SJCRH30 (cell line): ENCODE data around the gene HHLA2. TPM values are rescaled to one million over a fixed set of nuclear protein-coding genes. Genes with fewer than 3 reads are reported as not detected.

Experiments used
- DNase-seq, 2 experiments: peaks; one replicate each; pipeline ENCODE4 v3.0.0-alpha.2; 2015 to 2020
- H3K27ac ChIP-seq: fragments of 250-450 bp; sonication (Bioruptor Pico); 2 replicates; pipeline ENCODE4 v1.5.1; 2020; ENCODE audit warnings: mild to moderate bottlenecking, moderate library complexity
- H3K27me3 ChIP-seq: fragments of 250-450 bp; sonication (Bioruptor Pico); 2 replicates; pipeline ENCODE4 v1.5.1; 2020; ENCODE audit warnings: mild to moderate bottlenecking, moderate library complexity
- H3K36me3 ChIP-seq: fragments of 250-450 bp; sonication (Bioruptor Pico); 2 replicates; pipeline ENCODE4 v1.5.1; 2020; ENCODE audit warnings: mild to moderate bottlenecking, moderate library complexity
- H3K4me1 ChIP-seq: fragments of 250-450 bp; sonication (Bioruptor Pico); 2 replicates; pipeline ENCODE4 v1.5.1; 2020; ENCODE audit warnings: mild to moderate bottlenecking, moderate library complexity
- H3K4me3 ChIP-seq: fragments of 250-450 bp; sonication (Bioruptor Pico); 2 replicates; pipeline ENCODE4 v1.5.1; 2020; ENCODE audit warnings: mild to moderate bottlenecking, moderate library complexity
- H3K9me3 ChIP-seq: fragments of 250-450 bp; sonication (Bioruptor Pico); replicated peaks from 2 replicates; pipeline ENCODE4 v1.5.1; 2020; ENCODE audit warnings: mild to moderate bottlenecking, moderate library complexity
- total RNA-seq: library from RNA; depleted of rRNA; stranded (reverse); fragments of >200 nt; shearing (Covaris generic); gene quantifications from 2 replicates; pipeline ENCODE4 v1.2.3, GENCODE V29; 2014

The HHLA2 gene
- total RNA-seq, 1 experiment from 2014 or later = not detected

DNA sequence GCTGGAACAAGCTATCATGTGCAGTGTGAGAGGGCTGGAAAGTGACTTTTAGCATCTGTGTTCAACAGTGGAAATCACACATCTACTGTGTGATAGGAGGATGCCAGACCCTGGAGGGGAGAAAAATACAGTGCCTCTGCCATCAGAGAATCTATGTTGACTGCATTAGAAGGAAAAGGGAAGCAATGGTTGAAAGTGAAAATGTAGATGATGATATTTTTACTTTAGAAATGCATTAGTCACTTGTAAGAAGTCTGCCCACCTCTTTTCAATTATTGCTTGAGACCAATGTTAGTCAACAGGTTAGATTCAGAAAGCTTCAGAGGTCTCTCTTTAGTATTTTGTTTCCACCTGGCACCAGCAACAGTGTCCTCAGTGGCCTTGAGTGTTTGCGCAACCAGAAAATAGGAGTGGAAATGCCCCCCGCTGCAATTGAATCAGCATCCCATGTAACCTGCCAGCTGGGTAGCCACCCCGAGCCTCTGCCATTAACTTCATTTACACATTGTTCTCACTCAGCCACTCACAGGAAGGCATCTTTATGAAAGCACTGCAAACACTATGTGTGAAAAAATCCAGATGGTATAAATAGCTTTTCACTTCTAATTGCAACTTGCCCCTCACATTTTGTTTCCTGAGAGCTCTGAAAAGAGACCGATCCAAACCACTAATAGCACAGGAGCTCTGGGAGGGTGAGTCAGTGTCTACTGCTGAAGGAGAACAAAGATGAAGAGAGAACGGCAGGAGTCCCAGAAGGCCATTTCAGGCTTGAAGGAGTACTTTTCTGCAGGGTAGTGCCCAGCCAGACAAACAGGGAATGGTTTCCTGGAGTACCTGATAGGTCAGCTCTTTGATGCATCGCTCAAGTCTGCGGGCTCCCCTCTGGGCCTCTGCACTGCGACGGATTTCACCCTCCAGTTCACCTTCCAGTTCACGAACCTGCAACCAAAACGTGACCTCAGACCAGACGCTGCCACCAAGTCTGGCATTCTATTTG, 92.1 kb downstream of the HHLA2 start:
- H3K4me1 ChIP-seq = no peaks in the 10 kb centered on the region
- no peak for DNase-seq
- no peak overlapping the region for H3K27ac ChIP-seq
- no peaks in the 10 kb centered on the region for H3K27me3 ChIP-seq
- H3K9me3 ChIP-seq = no peaks in the 10 kb centered on the region
- H3K36me3 ChIP-seq = no peaks in the 10 kb centered on the region
- H3K4me3 ChIP-seq = no peak overlapping the region

DNA sequence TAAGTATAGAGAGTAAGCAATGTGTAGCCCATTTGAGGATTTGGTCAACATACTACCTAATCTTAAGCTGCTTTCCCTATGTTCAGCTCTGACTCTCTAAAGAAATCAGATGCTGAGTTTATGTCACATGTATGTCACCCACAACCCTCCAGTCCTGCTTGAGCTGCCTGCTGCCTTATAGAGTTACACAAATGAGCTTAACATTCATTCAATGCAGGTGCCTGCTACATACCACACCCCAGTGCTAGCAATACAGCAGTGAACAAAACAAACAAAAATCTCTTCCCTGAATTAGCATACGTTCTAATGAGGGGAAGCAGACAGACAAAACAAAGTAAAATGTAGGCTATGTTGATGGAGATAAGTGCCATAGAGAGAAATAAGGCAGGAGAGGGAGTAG, 93.0 kb downstream of the HHLA2 start:
- Histone ChIP-seq H3K4me1 (no peaks in the 10 kb centered on the region), H3K4me3 (no peak overlapping the region), H3K27ac (no peak overlapping the region), H3K36me3 (no peaks in the 10 kb centered on the region), H3K27me3 (no peaks in the 10 kb centered on the region), H3K9me3 (no peaks in the 10 kb centered on the region)
- no peak for DNase-seq

DNA sequence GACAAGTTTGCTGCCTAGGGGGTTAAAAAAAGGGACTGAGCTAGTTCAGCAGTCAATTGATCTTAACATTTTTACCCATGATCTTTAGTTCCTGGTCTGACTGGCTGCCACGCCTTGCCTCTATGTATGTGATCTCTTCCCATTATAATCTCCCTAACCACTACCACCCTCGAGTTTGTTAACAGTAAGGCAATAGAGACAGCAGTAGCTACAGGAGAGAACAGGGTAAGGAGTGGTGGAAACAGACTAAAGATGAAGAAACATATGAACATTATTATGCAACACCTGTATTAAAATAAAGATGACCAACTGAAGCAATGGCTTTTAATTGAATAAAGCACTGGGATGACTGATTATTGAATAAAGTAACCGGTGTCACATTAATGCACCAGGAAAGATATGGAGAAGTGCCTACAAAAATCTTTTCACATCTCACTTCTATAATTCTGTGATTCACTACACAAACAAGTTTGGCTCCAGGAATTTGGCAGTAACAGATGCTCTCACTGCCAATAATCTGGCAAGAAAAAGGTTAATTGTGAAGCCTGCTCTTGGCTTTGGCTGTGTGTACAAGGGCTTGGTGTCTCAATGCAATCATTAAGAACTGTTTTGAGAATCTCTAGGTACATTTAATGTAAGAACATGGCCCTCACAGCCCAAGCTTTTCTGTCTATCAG, 95.7 kb downstream of the HHLA2 start:
- no peak overlapping the region for H3K4me3 ChIP-seq
- H3K27ac ChIP-seq = no peak overlapping the region
- no peaks in the 10 kb centered on the region for H3K9me3 ChIP-seq
- H3K27me3 ChIP-seq = no peaks in the 10 kb centered on the region
- no peaks in the 10 kb centered on the region for H3K4me1 ChIP-seq
- no peaks in the 10 kb centered on the region for H3K36me3 ChIP-seq
- no peak for DNase-seq

DNA sequence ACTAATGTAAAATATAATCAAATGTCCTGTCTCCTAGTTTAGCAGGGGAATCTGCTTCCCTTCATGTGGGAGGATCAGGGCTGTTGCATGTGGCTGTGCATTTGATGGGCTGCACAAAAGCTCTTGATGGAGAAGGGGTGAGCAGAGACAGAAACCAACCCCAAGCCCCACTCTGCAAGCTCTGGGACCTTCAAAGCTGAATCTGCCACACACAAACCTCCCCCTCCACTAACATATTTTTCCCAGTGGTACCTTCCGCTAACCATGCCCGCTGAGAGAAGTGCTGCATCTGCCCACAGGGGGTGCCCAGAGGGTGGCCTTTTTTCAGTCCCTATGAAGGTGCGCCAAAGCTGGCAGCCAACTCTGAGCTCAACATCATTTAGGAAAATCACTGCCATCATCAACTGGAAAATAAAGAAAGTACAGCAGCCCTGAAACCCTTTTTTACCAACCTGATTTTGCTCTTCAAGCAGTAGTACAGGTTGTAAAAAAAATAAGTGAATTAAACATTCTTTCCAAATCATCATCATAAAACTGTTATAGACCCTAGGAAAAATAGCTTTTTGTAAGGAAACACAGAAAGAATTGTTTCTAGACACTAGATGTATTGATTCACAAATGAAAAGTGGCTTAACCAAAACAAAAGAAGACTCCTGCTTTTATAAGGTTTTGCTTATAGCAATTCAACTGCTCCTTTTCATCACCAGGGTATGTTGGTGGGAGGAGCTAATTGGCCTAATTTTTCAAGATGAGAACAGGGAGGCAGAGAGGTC, 97.0 kb downstream of the HHLA2 start:
- Histone ChIP-seq H3K4me3 (no peak overlapping the region), H3K9me3 (no peaks in the 10 kb centered on the region), H3K4me1 (no peaks in the 10 kb centered on the region), H3K27me3 (no peaks in the 10 kb centered on the region), H3K36me3 (no peaks in the 10 kb centered on the region), H3K27ac (no peak overlapping the region)
- no peak for DNase-seq

DNA sequence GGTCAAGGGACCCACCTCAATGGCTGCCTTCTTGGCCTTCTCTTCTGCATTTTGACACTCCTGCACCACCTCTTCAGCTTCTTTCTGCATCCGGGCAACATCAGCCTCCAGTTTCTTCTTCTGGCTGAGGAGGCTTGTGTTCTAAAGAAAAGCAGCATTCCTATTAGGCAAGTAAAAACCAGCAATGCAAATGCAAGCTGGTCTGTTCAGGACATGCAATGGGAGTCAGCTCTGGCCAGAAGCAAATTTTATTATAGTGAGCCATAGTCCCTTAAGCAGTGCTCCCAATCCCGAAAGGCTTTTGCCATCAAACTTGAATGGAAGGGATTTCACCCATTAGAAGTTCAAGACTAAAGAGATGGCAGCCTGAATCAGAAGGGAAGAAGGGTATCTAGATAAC, 97.7 kb downstream of the HHLA2 start:
- Histone ChIP-seq H3K9me3 (no peaks in the 10 kb centered on the region), H3K4me1 (no peaks in the 10 kb centered on the region), H3K27ac (no peak overlapping the region), H3K27me3 (no peaks in the 10 kb centered on the region), H3K4me3 (no peak overlapping the region), H3K36me3 (no peaks in the 10 kb centered on the region)
- DNase-seq = no peak

DNA sequence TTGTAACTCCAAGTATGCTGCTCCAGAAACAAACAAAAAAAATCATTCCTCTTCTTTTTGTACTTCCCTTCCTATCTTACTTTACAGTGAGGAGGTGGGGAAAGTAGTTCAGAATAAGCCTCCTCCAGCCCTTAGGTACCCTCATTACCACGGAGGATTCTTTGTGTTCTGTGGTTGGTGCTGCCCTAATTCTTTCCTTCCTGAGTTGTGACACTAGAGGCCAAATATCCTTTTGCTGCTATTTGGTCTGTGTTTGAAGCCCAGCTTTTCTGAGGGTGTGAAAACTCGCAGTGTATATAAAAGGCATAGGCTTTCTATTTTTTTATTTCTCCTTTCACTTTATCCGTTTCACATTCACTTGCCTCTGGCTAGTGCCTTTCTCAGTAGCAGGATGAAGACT, 98.2 kb downstream of the HHLA2 start:
- no peak overlapping the region for H3K4me3 ChIP-seq
- no peaks in the 10 kb centered on the region for H3K9me3 ChIP-seq
- DNase-seq = no peak
- no peaks in the 10 kb centered on the region for H3K4me1 ChIP-seq
- no peaks in the 10 kb centered on the region for H3K27me3 ChIP-seq
- H3K27ac ChIP-seq = no peak overlapping the region
- no peaks in the 10 kb centered on the region for H3K36me3 ChIP-seq

DNA sequence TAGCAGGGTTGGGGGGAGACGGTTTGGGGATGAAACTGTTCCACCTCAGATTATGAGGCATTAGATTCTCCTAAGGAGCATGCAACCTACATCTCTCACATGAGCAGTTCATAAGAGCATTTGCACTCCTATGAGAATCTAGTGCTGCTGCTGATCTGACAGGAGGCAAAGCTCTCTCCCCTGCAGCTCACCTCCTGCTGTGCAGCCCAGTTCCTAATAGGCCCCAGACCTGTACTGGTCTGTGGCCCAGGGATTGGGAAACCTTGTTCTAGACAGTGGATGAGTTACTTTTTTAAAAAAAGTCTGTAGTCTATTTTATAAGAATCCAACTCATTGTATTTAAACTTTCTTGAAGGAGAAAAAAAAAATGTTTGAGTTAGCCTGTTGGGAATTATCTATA, 100.0 kb downstream of the HHLA2 start:
- no peaks in the 10 kb centered on the region for H3K27me3 ChIP-seq
- H3K4me1 ChIP-seq = no peaks in the 10 kb centered on the region
- no peak for DNase-seq
- H3K27ac ChIP-seq = no peak overlapping the region
- H3K9me3 ChIP-seq = no peaks in the 10 kb centered on the region
- H3K36me3 ChIP-seq = no peaks in the 10 kb centered on the region
- H3K4me3 ChIP-seq = no peak overlapping the region

DNA sequence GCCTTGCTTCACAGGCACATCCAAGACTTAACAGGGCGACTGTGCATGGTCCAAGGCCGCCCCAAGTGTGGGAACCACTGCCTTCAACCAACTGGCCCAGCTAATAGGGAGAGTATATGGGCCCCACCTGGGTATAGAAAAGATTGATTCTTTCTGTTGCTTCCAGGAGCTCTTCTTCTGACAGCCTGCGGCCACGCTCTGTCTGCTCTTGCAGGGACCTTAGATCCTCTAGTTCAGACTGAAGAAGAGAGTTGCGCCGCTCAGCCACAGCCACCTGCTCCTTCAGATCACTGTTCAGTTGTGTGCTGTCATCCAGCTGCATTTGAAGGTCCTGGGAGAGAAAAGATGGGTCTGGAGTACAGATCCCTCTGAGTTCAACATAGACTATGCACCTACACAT, 102.2 kb downstream of the HHLA2 start:
- H3K4me3 ChIP-seq = no peak overlapping the region
- H3K27ac ChIP-seq = no peak overlapping the region
- H3K36me3 ChIP-seq = no peaks in the 10 kb centered on the region
- DNase-seq = peak in 1 of 2 experiments; percentile 15
- no peaks in the 10 kb centered on the region for H3K27me3 ChIP-seq
- H3K9me3 ChIP-seq = no peaks in the 10 kb centered on the region
- H3K4me1 ChIP-seq = no peaks in the 10 kb centered on the region

DNA sequence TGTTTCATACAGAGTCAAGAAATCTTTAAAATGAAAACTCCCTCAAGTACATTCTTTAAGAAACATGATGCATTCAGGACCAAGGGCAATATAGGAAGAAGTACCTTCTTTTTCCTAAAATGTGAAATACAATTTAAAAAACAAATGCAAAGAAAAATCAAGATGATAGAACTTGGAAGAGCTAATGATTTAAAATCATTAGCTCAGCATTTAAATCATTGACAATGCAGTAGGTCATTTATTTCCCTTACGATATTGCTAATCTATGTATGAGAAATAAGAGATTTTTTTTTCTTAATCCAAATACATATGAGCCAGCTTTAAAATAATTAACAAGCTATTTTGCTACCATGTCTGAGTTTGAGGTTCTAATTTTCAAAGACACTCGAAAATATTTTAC, 105.5 kb downstream of the HHLA2 start:
- no peaks in the 10 kb centered on the region for H3K36me3 ChIP-seq
- H3K4me3 ChIP-seq = no peak overlapping the region
- DNase-seq = no peak
- no peaks in the 10 kb centered on the region for H3K4me1 ChIP-seq
- H3K27me3 ChIP-seq = no peaks in the 10 kb centered on the region
- H3K27ac ChIP-seq = no peak overlapping the region
- no peaks in the 10 kb centered on the region for H3K9me3 ChIP-seq

DNA sequence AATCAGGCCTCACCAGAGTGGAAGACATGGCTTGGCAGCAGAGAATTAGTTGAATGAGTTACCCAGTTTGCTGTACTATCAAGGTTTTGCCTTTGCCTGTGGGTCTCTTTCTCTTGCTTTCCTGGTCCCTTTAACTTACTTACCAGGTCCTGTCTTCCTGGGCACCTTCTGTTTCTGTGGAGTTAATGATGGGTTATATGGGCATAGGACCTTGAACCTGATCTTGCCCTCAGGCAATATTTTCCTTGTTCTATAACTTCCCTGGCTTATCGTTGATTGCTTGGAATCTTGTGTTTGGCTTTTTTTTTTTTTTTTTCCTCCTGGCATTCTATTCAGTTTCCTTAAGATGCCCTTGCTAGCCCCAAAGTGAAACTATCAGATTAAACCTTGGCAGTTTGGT, 106.8 kb downstream of the HHLA2 start:
- Histone ChIP-seq H3K36me3 (no peaks in the 10 kb centered on the region), H3K4me3 (no peak overlapping the region), H3K4me1 (no peaks in the 10 kb centered on the region), H3K9me3 (no peaks in the 10 kb centered on the region), H3K27ac (no peak overlapping the region), H3K27me3 (no peaks in the 10 kb centered on the region)
- no peak for DNase-seq

DNA sequence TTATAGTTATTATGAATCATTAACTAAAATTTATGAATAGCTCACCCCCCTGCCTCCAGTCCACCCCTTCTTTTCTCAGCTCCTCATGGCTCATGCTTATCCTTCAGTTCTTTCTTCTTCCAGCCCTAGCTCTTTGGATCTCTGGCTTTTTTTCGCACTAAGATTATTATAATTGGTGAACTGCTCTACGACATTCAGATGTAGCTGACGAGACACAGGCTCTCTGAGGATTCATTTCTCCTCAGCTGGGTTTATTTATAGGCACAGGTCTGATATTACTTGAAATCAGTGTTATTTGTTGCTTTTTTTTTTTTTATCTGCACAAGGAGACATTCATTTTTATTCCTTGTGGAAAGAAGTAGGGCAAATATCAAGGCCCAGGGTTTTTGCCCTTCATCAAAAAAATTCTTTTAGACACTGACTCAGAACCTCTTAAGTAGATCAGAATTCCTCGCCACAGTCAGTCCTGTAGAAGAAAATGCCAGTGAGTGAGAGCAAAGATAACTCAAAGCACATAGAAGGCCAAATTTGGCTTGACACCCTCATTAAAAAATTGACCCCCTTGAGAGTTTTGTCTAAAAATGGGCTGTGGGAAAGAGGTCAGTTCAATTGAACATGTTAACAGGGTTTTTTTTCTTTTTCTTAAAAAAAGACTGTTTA, 107.5 kb downstream of the HHLA2 start:
- H3K27me3 ChIP-seq = no peaks in the 10 kb centered on the region
- H3K4me1 ChIP-seq = no peaks in the 10 kb centered on the region
- no peak overlapping the region for H3K4me3 ChIP-seq
- H3K9me3 ChIP-seq = no peaks in the 10 kb centered on the region
- no peak overlapping the region for H3K27ac ChIP-seq
- no peaks in the 10 kb centered on the region for H3K36me3 ChIP-seq
- no peak for DNase-seq

DNA sequence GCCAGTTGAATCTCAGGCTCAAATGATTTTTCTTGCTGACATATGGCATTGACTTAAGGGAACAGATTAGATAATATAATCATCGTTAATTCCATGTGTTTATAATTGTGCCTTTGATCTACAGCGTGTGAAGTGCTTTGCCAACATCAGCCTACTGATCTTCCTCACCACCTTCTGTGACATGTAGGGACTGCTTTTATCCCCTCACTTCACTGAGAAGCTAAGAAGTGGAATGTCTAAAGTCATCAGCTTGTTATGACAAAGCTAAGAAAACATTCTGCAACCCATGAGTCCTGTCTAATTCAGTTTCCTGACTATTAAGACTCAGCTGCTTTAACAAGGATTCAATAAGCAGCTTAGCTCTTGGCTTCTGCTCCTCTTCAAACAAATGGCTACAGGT, 108.0 kb downstream of the HHLA2 start:
- Histone ChIP-seq H3K4me1 (no peaks in the 10 kb centered on the region), H3K36me3 (no peaks in the 10 kb centered on the region), H3K27ac (no peak overlapping the region), H3K9me3 (no peaks in the 10 kb centered on the region), H3K4me3 (no peak overlapping the region), H3K27me3 (no peaks in the 10 kb centered on the region)
- DNase-seq = no peak

DNA sequence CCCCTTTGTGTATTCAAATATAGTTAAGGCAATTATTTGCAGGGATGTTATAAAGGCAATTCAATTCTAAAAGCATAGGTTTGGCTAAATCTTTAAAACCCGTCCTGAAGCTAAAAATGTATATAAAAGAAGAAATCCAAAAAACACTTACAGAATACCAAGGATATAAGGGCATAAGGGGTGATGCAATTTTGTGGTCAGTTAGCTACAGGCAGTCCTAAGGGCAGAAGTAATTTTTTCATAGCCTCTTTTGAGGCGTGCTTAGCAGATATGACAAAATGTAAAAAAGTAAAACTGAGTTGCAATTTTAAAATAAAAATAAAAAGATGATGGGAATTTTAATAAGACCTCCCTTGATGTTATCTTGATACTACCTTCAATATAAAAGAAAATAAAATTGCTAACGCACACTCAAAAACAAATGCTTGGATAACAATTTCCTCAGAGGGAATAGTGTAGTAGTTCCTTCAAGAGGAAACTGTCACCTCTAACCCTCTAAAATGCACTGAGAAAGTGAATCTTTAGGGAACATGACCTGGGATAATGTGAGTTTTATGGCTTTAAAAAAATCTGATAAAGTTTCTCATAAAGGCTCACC, 109.8 kb downstream of the HHLA2 start:
- no peak for DNase-seq
- Histone ChIP-seq H3K4me1 (no peaks in the 10 kb centered on the region), H3K9me3 (no peaks in the 10 kb centered on the region), H3K27me3 (no peaks in the 10 kb centered on the region), H3K4me3 (no peak overlapping the region), H3K27ac (no peak overlapping the region), H3K36me3 (no peaks in the 10 kb centered on the region)

DNA sequence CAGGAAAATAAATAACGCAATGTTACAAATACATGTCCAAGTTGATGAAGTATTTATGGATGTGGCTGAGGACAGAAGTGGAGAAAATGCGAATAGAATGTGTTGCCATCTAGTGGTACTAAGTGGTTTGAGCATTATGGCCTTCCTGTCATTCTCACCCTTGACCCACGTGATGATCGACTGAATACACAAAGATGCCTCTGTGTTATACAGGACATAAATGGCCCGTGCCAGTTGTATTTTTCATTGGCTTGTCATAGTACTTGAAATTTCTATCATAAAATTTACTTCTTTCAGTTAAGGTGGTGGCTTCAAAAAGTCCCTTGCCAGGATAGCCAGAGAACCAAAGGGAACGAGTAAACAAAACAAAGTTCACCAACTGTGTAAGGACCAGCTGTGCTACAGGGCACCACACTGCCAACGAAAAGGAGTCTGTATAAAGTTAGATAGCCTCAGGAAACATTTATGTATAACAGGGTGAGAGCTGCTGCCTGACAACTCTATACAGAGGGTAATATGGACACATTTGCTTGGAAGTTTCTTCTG, 110.4 kb downstream of the HHLA2 start:
- Histone ChIP-seq H3K27me3 (no peaks in the 10 kb centered on the region), H3K4me3 (no peak overlapping the region), H3K27ac (no peak overlapping the region), H3K4me1 (no peaks in the 10 kb centered on the region), H3K36me3 (no peaks in the 10 kb centered on the region), H3K9me3 (no peaks in the 10 kb centered on the region)
- DNase-seq = peak; percentile 20 to 76
